Cardiac ventricle fibroblast (primary cell): ENCODE results near the gene PRSS2. TPM values are rescaled to one million over a fixed set of nuclear protein-coding genes. Genes with fewer than 3 reads are reported as not detected.

Experiments
- total RNA-seq: library from RNA; depleted of rRNA; stranded (reverse); fragments of >200 nt; gene quantifications from 2 replicates; pipeline ENCODE4 v1.2.3, GENCODE V29; 2015

Gene PRSS2
- total RNA-seq = 1.00 TPM in 1 of 2 replicates, not detected in the other

GRCh38 chr7:142770661-142771352 lies at the start of gene PRSS2:
Gene PRSS2 (plus strand): TSS chr7:142770970. CDS start chr7:142770983, 13 bp downstream.

GRCh38 chr7:142749218-142749993 lies 21.4 kb upstream of the PRSS2 start, which contains the start of gene PRSS1:
Gene PRSS1 (plus strand): TSS chr7:142749472. CDS start chr7:142749485, 13 bp downstream.

Other genes starting within 250 kb of the PRSS2 start
- gene PRSS1, start 21.5 kb upstream of the PRSS2 start, total RNA-seq = not detected in 2 replicates
- 42.4 and 74.3 TPM in 2 replicates for gene EPHB6, start 84.1 kb downstream of the PRSS2 start, total RNA-seq
- gene TRPV6, start 114.8 kb downstream of the PRSS2 start, total RNA-seq = not detected in 2 replicates
- gene TRPV5, start 162.8 kb downstream of the PRSS2 start, total RNA-seq = not detected in 2 replicates
- not detected in 2 replicates for gene LLCFC1, start 168.5 kb downstream of the PRSS2 start, total RNA-seq
- 0.05 TPM in 1 of 2 replicates, not detected in the other for gene KEL, start 191.4 kb downstream of the PRSS2 start, total RNA-seq